HCT116 (cell line): ENCODE results near the gene CKLF. TPM values are rescaled to one million over a fixed set of nuclear protein-coding genes. Genes with fewer than 3 reads are reported as not detected.

Experiments
- ATAC-seq: fragments of 200-7000 bp; cut with Tn5 transposase; 2 replicates; pipeline ENCODE4 v1.9.1; 2020; ENCODE audit warnings: mild to moderate bottlenecking, moderate library complexity
- BruUV-seq: library from RNA; stranded (reverse); fragments of 400-500 nt; replicated peaks from 2 replicates; lab custom pipeline; 2021; lab: Mats Ljungman, UMichigan
- CTCF ChIA-PET: fragments of 300-600 bp; sonication (Branson Sonifier 250); formaldehyde crosslinking; loops from one replicate; lab custom pipeline; 2021; ENCODE audit warnings: antibody characterized with exemption; lab: Charles Lee
- POLR2A ChIA-PET: fragments of 300-600, 350-600 bp; sonication (Branson Sonifier 250); formaldehyde crosslinking; loops from one replicate; lab custom pipeline; 2021; ENCODE audit warnings: antibody characterized with exemption; lab: Charles Lee
- RAD21 ChIA-PET, 2 experiments: fragments of 300-600 bp; sonication (Branson Sonifier 250); formaldehyde crosslinking; loops; one replicate each; lab custom pipeline; 2023; ENCODE audit warnings: low total read pairs in 2 of 2; ENCODE audit not compliant: uncharacterized antibody in 2 of 2, unreplicated experiment in 2 of 2, low non-redundant PET in 1 of 2; lab: Charles Lee
- DNase-seq: peaks from one replicate; pipeline ENCODE4 v3.0.0-alpha.2; 2010; ENCODE audit warnings: low read depth, low spot score
- H2AFZ ChIP-seq: fragments of 200-600 bp; shearing (Covaris generic), sonication (generic); 2 replicates; pipeline ENCODE4 v1.6.1; 2017; ENCODE audit warnings: low read depth, mixed run types, mixed read lengths, antibody characterized with exemption, low read length; ENCODE audit not compliant: poor library complexity, severe bottlenecking
- H3K27ac ChIP-seq: 2 replicates; pipeline ENCODE4 v1.5.1; 2012; ENCODE audit warnings: low read depth, low read length
- H3K27me3 ChIP-seq: fragments of 200-600 bp; sonication (generic); 2 replicates; pipeline ENCODE4 v1.6.1; 2016; ENCODE audit warnings: mixed run types, low read length, mixed read lengths; ENCODE audit not compliant: insufficient read depth
- H3K36me3 ChIP-seq, 2 experiments: fragments of 200-500 bp in 1 of 2; fragments of 200-600 bp in 1 of 2; sonication (Bioruptor generic) in 1 of 2; sonication (generic) in 1 of 2; 2 replicates each; pipeline versions ENCODE4 v1.5.1 to v1.6.1; 2014 to 2016; ENCODE audit warnings: low read length in 2 of 2, inconsistent platforms in 1 of 2, mixed read lengths in 1 of 2, mixed run types in 1 of 2; ENCODE audit not compliant: insufficient read depth in 2 of 2, control insufficient read depth in 1 of 2
- H3K4me1 ChIP-seq, 2 experiments: fragments of 200-600 bp in 1 of 2; sonication (generic) in 1 of 2; 2 replicates each; pipeline versions ENCODE4 v1.5.1 to v1.6.1; 2012 to 2017; ENCODE audit warnings: low read length in 2 of 2, inconsistent platforms in 1 of 2, mild to moderate bottlenecking in 1 of 2, mixed read lengths in 1 of 2, mixed run types in 1 of 2, moderate library complexity in 1 of 2; ENCODE audit not compliant: insufficient read depth in 2 of 2, control insufficient read depth in 1 of 2
- H3K4me2 ChIP-seq: fragments of 200-600 bp; sonication (generic); 2 replicates; pipeline ENCODE4 v1.6.1; 2017; ENCODE audit warnings: mixed run types, low read length, mixed read lengths
- H3K4me3 ChIP-seq, 2 experiments: fragments of 200-600 bp in 1 of 2; sonication (generic) in 1 of 2; replicated peaks in 1 of 2; 2 replicates each; pipeline ENCODE4 v1.5.1; 2011 to 2016; ENCODE audit warnings: low read length in 2 of 2, control low read depth in 1 of 2, low read depth in 1 of 2, mild to moderate bottlenecking in 1 of 2, mixed read lengths in 1 of 2, mixed run types in 1 of 2
- H3K79me2 ChIP-seq: fragments of 200-600 bp; sonication (generic); 2 replicates; pipeline ENCODE4 v1.6.1; 2017; ENCODE audit warnings: mild to moderate bottlenecking, mixed run types, low read length, moderate library complexity, mixed read lengths; ENCODE audit not compliant: insufficient read depth
- H3K9ac ChIP-seq: fragments of 200-600 bp; sonication (generic); 2 replicates; pipeline ENCODE4 v1.6.1; 2016; ENCODE audit warnings: low read length, mixed read lengths
- H3K9me2 ChIP-seq: fragments of 200-600 bp; sonication (generic), shearing (Covaris generic); 2 replicates; pipeline ENCODE4 v1.6.1; 2017; ENCODE audit warnings: mixed run types, mild to moderate bottlenecking, moderate library complexity; ENCODE audit not compliant: insufficient read depth
- H3K9me3 ChIP-seq, 2 experiments: fragments of 200-500 bp in 1 of 2; fragments of 200-600 bp in 1 of 2; sonication (Bioruptor generic) in 1 of 2; sonication (generic) in 1 of 2; 2 replicates each; pipeline ENCODE4 v1.6.1; 2014 to 2017; ENCODE audit warnings: low read length in 2 of 2, mixed read lengths in 2 of 2, inconsistent platforms in 1 of 2, low read depth in 1 of 2, mild to moderate bottlenecking in 1 of 2, mixed run types in 1 of 2, moderate library complexity in 1 of 2; ENCODE audit not compliant: control insufficient read depth in 1 of 2, insufficient read depth in 1 of 2
- H4K20me1 ChIP-seq: fragments of 200-600 bp; sonication (generic), shearing (Covaris generic); 2 replicates; pipeline ENCODE4 v1.6.1; 2017; ENCODE audit warnings: mixed run types, mild to moderate bottlenecking, moderate library complexity; ENCODE audit not compliant: insufficient read depth
- CEBPB ChIP-seq: IDR thresholded peaks from 2 replicates; pipeline ENCODE4 v1.6.1; 2012; ENCODE audit warnings: low read depth
- FOSL1 ChIP-seq: IDR thresholded peaks from 2 replicates; pipeline ENCODE4 v1.6.1; 2012; ENCODE audit warnings: low read depth
- REST ChIP-seq: IDR thresholded peaks from 2 replicates; pipeline ENCODE4 v1.6.1; 2012; ENCODE audit warnings: low read depth
- intact Hi-C: fragments of 100-400 bp; cut with micrococcal nuclease; formaldehyde crosslinking; loops from 2 replicates; pipeline ENCODE4 v1.10.0; 2022
- total RNA-seq: library from RNA; stranded (reverse); gene quantifications from one replicate; pipeline ENCODE4 v1.2.1, GENCODE V29; 2021; ENCODE audit not compliant: unreplicated experiment

The CKLF gene
- total RNA-seq, 1 experiment from 2014 or later, result 38.6 TPM

- intact Hi-C loops, result loop anchor here (5.0 kb wide), 1 partner anchor 311 kb away; no protein-coding TSS in a partner anchor
- Histone ChIP-seq H3K36me3 (peaks cover 0 to 4% of the 10 kb centered on the region in 2 experiments; a peak in 1 of 4 replicates), H3K4me3 (no peak overlapping the region), H3K27me3 (no peaks in the 10 kb centered on the region), H3K4me1 (no peaks in the 10 kb centered on the region), H2AFZ (no peak overlapping the region), H3K27ac (no peak overlapping the region), H4K20me1 (no peaks in the 10 kb centered on the region), H3K4me2 (no peak overlapping the region), H3K9ac (no peak overlapping the region), H3K9me2 (no peaks in the 10 kb centered on the region), H3K79me2 (no peaks in the 10 kb centered on the region), H3K9me3 (no peaks in the 10 kb centered on the region)
- CTCF ChIA-PET, result interaction anchor here (0.8 to 1.9 kb wide), 5 partner anchors 28 to 306 kb away, joined by 3 to 7 read pairs (median 4); no protein-coding TSS in a partner anchor
- POLR2A ChIA-PET, result interaction anchor here (0.8 kb wide), 1 partner anchor 9 kb away, joined by 3 read pairs; no protein-coding TSS in a partner anchor
- RAD21 ChIA-PET, result interaction anchor here in 1 of 2 experiments (1.5 kb wide), 1 partner anchor 47 kb away, joined by 3 read pairs; no protein-coding TSS in a partner anchor
- ATAC-seq (no peak), DNase-seq (no peak)
- TF ChIP-seq FOSL1 (no peak), REST (no peak), CEBPB (no peak)
- BruUV-seq, result no TSS peak
These were observed 9.2 kb downstream of the CKLF start for GRCh38 chr16:66561381-66562080.
